Neural cell (in vitro differentiated cells): ENCODE measurements around the gene HSPB6. TPM values are rescaled to one million over a fixed set of nuclear protein-coding genes. Genes with fewer than 3 reads are reported as not detected.

Experiments used
- H2AFZ ChIP-seq: fragments of 200-600, 300-800 bp; sonication (generic), shearing (Covaris generic); 2 replicates; pipeline ENCODE4 v1.6.0; 2014; ENCODE audit warnings: low read depth, mild to moderate bottlenecking, antibody characterized with exemption, low read length, moderate library complexity
- H3F3A ChIP-seq: fragments of 200-600 bp; shearing (Covaris generic); 2 replicates; pipeline ENCODE4 v1.6.1; 2016; ENCODE audit warnings: mild to moderate bottlenecking, moderate library complexity, mixed read lengths, antibody characterized with exemption, low read length; ENCODE audit not compliant: insufficient read depth, poor library complexity, severe bottlenecking
- H3K27ac ChIP-seq: fragments of 200-600, 300-800 bp; sonication (generic), shearing (Covaris generic); 2 replicates; pipeline ENCODE4 v1.5.1; 2014; ENCODE audit warnings: mild to moderate bottlenecking, low read length, moderate library complexity
- H3K27me3 ChIP-seq: fragments of 300-800, 200-600 bp; sonication (generic), shearing (Covaris generic); 2 replicates; pipeline ENCODE4 v1.6.0; 2014; ENCODE audit warnings: mild to moderate bottlenecking, low read depth, low read length, moderate library complexity; ENCODE audit not compliant: insufficient read depth
- H3K36me3 ChIP-seq: fragments of 300-800, 200-600 bp; sonication (generic), shearing (Covaris generic); 2 replicates; pipeline ENCODE4 v1.5.1; 2014; ENCODE audit warnings: mild to moderate bottlenecking, antibody characterized with exemption, low read length, moderate library complexity; ENCODE audit not compliant: insufficient read depth
- H3K4me2 ChIP-seq: fragments of 300-800, 200-600 bp; sonication (generic), shearing (Covaris generic); 2 replicates; pipeline ENCODE4 v1.6.0; 2014; ENCODE audit warnings: mild to moderate bottlenecking, low read length
- H3K4me3 ChIP-seq: fragments of 300-800, 200-600 bp; sonication (generic), shearing (Covaris generic); 2 replicates; pipeline ENCODE4 v1.5.1; 2014; ENCODE audit warnings: mild to moderate bottlenecking, low read length, moderate library complexity
- H3K79me2 ChIP-seq: fragments of 200-600 bp; shearing (Covaris generic); replicated peaks from 2 replicates; pipeline ENCODE4 v1.6.0; 2014; ENCODE audit warnings: mild to moderate bottlenecking, low read length, moderate library complexity; ENCODE audit not compliant: insufficient read depth
- H3K9ac ChIP-seq: fragments of 300-800, 200-600 bp; sonication (generic), shearing (Covaris generic); 2 replicates; pipeline ENCODE4 v1.6.1; 2016; ENCODE audit warnings: mild to moderate bottlenecking, low read length, mixed read lengths
- H3K9me2 ChIP-seq: fragments of 200-600 bp; shearing (Covaris generic); 2 replicates; pipeline ENCODE4 v1.6.1; 2016; ENCODE audit warnings: mild to moderate bottlenecking, low read length, mixed read lengths; ENCODE audit not compliant: insufficient read depth
- H3K9me3 ChIP-seq: fragments of 200-600, 300-800 bp; sonication (generic), shearing (Covaris generic); 2 replicates; pipeline ENCODE4 v1.6.1; 2016; ENCODE audit warnings: mild to moderate bottlenecking, mixed run types, low read length, moderate library complexity, mixed read lengths
- H4K20me1 ChIP-seq: fragments of 200-600 bp; shearing (Covaris generic); 2 replicates; pipeline ENCODE4 v1.6.1; 2016; ENCODE audit warnings: mild to moderate bottlenecking, mixed run types; ENCODE audit not compliant: insufficient read depth
- CTCF ChIP-seq: fragments of 450-650 bp; IDR thresholded peaks from 2 replicates; pipeline ENCODE4 v1.5.1; 2014; ENCODE audit warnings: antibody characterized with exemption, mild to moderate bottlenecking, moderate library complexity; ENCODE audit not compliant: poor library complexity, severe bottlenecking
- EP300 ChIP-seq: fragments of 450-650 bp; conservative IDR thresholded peaks from 2 replicates; pipeline ENCODE4 v1.6.1; 2014; ENCODE audit warnings: antibody characterized with exemption, mild to moderate bottlenecking, moderate library complexity; ENCODE audit not compliant: poor library complexity, severe bottlenecking
- EZH2 ChIP-seq: fragments of 200-600, 300-800 bp; shearing (Covaris generic), sonication (generic); IDR thresholded peaks from 2 replicates; pipeline ENCODE4 v1.6.1; 2014; ENCODE audit warnings: antibody characterized with exemption, low read length, borderline replicate concordance, mild to moderate bottlenecking; ENCODE audit not compliant: insufficient read depth, poor library complexity, severe bottlenecking
- MXI1 ChIP-seq: fragments of 450-650 bp; conservative IDR thresholded peaks from 2 replicates; pipeline ENCODE4 v1.6.1; 2014; ENCODE audit warnings: antibody characterized with exemption, mild to moderate bottlenecking; ENCODE audit not compliant: poor library complexity, severe bottlenecking
- POLR2AphosphoS5 ChIP-seq: IDR thresholded peaks from 2 replicates; pipeline ENCODE4 v1.6.1; 2012
- RAD21 ChIP-seq: fragments of 450-650 bp; conservative IDR thresholded peaks from 2 replicates; pipeline ENCODE4 v1.6.1; 2014; ENCODE audit warnings: antibody characterized with exemption, mild to moderate bottlenecking, moderate library complexity
- REST ChIP-seq: IDR thresholded peaks from 2 replicates; pipeline ENCODE4 v1.6.1; 2012; ENCODE audit warnings: borderline replicate concordance
- SMC3 ChIP-seq: fragments of 450-650 bp; conservative IDR thresholded peaks from 2 replicates; pipeline ENCODE4 v1.6.1; 2014; ENCODE audit warnings: antibody characterized with exemption, mild to moderate bottlenecking, moderate library complexity; ENCODE audit not compliant: poor library complexity
- TAF1 ChIP-seq: IDR thresholded peaks from 2 replicates; pipeline ENCODE4 v1.6.1; 2012; ENCODE audit warnings: low read depth
- polyA plus RNA-seq: library from polyadenylated mRNA; depleted of rRNA; stranded (reverse); fragments of >200 nt; gene quantifications from 2 replicates; pipeline ENCODE4 v1.2.3, GENCODE V29; 2014

The HSPB6 gene
- polyA plus RNA-seq, 1 donor from 2014 or later = not detected

GRCh38 chr19:35713506-35713850 lies 43.4 kb downstream of the HSPB6 start:
- H3K36me3 ChIP-seq = no peaks in the 10 kb centered on the region
- TF ChIP-seq RAD21 = no peak

GRCh38 chr19:35712567-35713505 lies 44.0 kb downstream of the HSPB6 start:
- H3K9ac ChIP-seq = no peak overlapping the region
- H3K36me3 ChIP-seq = no peaks in the 10 kb centered on the region
- H3K4me2 ChIP-seq = no peak overlapping the region
- H3K27ac ChIP-seq = no peak overlapping the region
- no peaks in the 10 kb centered on the region for H3K79me2 ChIP-seq
- no peak overlapping the region for H3K4me3 ChIP-seq
- H2AFZ ChIP-seq = no peak overlapping the region
- no peaks in the 10 kb centered on the region for H3K9me2 ChIP-seq
- no peaks in the 10 kb centered on the region for H4K20me1 ChIP-seq
- no peaks in the 10 kb centered on the region for H3K27me3 ChIP-seq
- no peaks in the 10 kb centered on the region for H3F3A ChIP-seq
- no peak for TF ChIP-seq SMC3
- no peak for TF ChIP-seq MXI1
- TF ChIP-seq EP300 = no peak
- no peak for TF ChIP-seq REST
- H3K9me3 ChIP-seq = no peaks in the 10 kb centered on the region

More at GRCh38 chr19:35713506-35713850, 43.4 kb downstream of the HSPB6 start:
- Histone ChIP-seq H3F3A (no peaks in the 10 kb centered on the region), H3K79me2 (peaks cover 4% of the 10 kb centered on the region), H3K9ac (no peak overlapping the region), H3K9me2 (no peaks in the 10 kb centered on the region), H2AFZ (no peak overlapping the region), H3K4me3 (no peak overlapping the region), H3K4me2 (no peak overlapping the region), H3K27me3 (no peaks in the 10 kb centered on the region), H3K9me3 (no peaks in the 10 kb centered on the region), H3K27ac (no peak overlapping the region), H4K20me1 (no peaks in the 10 kb centered on the region)

- no peaks in the 10 kb centered on the region for H3K79me2 ChIP-seq
- no peaks in the 10 kb centered on the region for H4K20me1 ChIP-seq
- no peak overlapping the region for H2AFZ ChIP-seq
- H3K9ac ChIP-seq = no peak overlapping the region
- no peaks in the 10 kb centered on the region for H3F3A ChIP-seq
- H3K36me3 ChIP-seq = no peaks in the 10 kb centered on the region
- H3K27ac ChIP-seq = no peak overlapping the region
- no peak overlapping the region for H3K4me2 ChIP-seq
- TF ChIP-seq EZH2 (no peak), MXI1 (no peak), TAF1 (no peak), REST (no peak), RAD21 (no peak), CTCF (no peak), EP300 (no peak), POLR2AphosphoS5 (no peak), SMC3 (no peak)
- H3K9me3 ChIP-seq = no peaks in the 10 kb centered on the region
- H3K4me3 ChIP-seq = no peak overlapping the region
- no peaks in the 10 kb centered on the region for H3K27me3 ChIP-seq
- H3K9me2 ChIP-seq = no peaks in the 10 kb centered on the region
Observed at GRCh38 chr19:35710784-35711723, 45.8 kb downstream of the HSPB6 start.
